Suprapubic skin (tissue), 3 donors: ENCODE data around the gene DNAH8.

ENCODE experiments used
- CTCF ChIP-seq, 2 donors: fragments of 200-600 bp in 1 of 2; fragments of 450-650 bp in 1 of 2; sonication (generic) in 1 of 2; IDR thresholded peaks; one replicate each; pipeline ENCODE4 v1.5.1; 2016 to 2019; ENCODE audit warnings: antibody characterized with exemption in 2 of 2, mild to moderate bottlenecking in 1 of 2, moderate library complexity in 1 of 2
- POLR2AphosphoS5 ChIP-seq, 3 donors: sonication (generic); formaldehyde crosslinking; IDR thresholded peaks; one replicate each; pipeline ENCODE4 v1.6.1; 2017; ENCODE audit warnings: antibody characterized with exemption in 3 of 3

GRCh38 chr6:38935051-38935450 lies 219.9 kb downstream of the DNAH8 start:
- no peak for TF ChIP-seq CTCF (IDR thresholded peaks at IDR 0.05)
- no peak for TF ChIP-seq POLR2AphosphoS5 (IDR thresholded peaks at IDR 0.05)
